Measurements from ENCODE around the gene OGFR.

Gene OGFR

DNA sequence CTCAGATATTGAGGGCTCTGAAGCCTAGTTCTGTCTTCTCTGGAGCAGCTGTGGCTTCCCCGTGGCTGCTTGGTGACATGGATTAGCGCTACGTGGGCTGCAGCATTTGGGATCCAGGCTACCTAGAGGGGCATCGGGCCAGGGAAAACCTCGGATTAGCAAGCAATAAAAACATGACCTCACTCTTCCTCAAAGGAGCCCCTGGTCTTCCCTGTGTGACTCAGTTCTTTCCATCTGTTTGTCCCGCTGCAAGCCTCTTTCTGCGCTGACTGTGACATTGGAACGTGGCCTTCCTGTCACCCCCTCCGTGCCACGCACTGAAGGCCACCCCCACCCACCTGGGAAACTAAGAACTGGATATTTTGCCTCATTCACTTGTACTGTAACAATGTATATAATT, 4.8 kb upstream of the OGFR start:
- no peak for DNase-seq (ENCODE audit: low read depth)
- no peak overlapping the region for H3K4me3 ChIP-seq (ENCODE audit: control insufficient read depth, low read depth, low read length)
- TF ChIP-seq, protein P1, sequence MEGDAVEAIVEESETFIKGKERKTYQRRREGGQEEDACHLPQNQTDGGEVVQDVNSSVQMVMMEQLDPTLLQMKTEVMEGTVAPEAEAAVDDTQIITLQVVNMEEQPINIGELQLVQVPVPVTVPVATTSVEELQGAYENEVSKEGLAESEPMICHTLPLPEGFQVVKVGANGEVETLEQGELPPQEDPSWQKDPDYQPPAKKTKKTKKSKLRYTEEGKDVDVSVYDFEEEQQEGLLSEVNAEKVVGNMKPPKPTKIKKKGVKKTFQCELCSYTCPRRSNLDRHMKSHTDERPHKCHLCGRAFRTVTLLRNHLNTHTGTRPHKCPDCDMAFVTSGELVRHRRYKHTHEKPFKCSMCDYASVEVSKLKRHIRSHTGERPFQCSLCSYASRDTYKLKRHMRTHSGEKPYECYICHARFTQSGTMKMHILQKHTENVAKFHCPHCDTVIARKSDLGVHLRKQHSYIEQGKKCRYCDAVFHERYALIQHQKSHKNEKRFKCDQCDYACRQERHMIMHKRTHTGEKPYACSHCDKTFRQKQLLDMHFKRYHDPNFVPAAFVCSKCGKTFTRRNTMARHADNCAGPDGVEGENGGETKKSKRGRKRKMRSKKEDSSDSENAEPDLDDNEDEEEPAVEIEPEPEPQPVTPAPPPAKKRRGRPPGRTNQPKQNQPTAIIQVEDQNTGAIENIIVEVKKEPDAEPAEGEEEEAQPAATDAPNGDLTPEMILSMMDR (conservative IDR thresholded peaks at IDR 0.05; ENCODE audit: control insufficient read depth, insufficient read depth, low read depth, low read length), result no peak

DNA sequence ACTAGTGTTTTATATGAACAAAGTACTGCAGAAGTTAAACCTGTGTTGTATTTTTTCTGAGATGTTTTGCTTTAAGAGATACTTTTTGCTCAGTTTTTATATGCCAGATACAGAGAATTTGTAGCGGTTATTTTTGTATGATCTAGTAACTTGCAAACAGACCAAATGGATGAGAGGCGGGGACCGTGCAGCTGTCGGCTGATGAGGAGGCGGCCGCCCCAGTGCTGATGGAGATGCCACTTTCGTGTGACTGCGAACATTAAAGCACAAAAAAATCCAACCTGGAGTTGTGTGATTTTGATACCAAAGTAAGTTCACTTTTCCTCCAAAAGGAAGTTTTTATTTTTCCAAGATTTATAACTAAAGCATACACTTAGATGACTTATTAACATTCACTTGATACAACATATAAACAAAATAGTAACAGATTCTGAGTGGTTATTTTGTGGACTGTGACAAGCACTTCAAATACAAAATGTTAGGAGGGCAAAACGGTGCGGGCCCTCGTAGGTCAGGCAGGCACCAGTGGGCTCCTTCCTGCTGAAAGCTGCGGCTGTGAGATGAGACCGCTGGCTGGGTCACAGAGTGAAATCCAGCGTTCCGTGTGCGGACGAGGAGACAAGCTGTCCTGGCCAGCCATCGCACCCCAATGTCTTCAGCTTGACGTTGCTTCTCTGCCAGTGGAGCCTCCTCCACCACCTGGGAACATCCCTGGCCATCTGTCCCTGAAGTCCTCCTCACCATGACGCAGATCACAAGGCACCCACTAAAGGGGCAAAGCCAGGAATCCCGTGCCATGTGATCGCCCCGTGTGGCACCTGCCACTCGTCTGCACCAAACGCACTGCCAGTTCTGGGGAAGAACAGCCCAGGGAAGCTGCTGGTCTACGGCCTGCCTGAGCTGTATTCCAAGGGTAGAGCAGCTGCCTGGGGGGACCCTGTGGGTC, 4.0 kb upstream of the OGFR start:
- DNase-seq (ENCODE audit: low read depth), result no peak
- no peak overlapping the region for H3K4me3 ChIP-seq (ENCODE audit: control insufficient read depth, low read depth, low read length)
- TF ChIP-seq, protein P1 (conservative IDR thresholded peaks at IDR 0.05; ENCODE audit: control insufficient read depth, insufficient read depth, low read depth, low read length), result no peak

DNA sequence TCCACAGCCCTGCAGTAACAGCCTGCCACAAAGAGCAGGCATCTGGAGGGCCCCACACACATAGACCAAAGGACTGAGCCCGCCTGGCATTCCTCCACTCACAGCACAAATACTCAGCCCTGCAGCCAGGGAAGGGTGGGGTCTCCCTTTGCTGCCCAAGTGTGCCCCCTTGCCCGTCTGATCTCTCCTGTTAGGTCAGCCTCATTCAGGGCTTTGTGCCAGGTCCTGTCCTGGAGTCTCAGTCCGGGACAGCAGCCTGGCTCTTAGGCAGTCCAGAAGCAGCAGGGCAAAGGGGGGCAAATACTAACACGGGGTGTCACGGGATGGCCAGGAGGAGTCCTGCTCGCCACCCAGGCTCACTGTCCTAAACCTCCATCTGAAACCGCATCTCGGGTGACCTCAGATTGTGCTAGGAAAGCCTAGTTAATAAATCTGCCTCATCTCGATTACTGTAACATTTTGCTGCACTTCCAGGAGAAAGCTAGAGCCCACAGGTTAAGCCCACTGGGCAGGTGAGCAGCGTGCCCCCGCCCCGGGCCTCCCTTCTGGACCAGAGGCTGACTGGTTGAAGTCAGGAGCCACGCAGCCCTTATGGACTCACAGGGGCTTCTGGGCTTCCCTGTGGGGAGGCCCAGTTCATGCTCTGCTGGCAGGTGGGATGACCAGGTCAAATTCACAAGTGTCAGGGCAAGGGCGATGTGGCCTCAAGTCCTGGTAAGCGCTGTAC, 3.2 kb upstream of the OGFR start:
- H3K4me3 ChIP-seq (ENCODE audit: control insufficient read depth, low read depth, low read length), result no peak overlapping the region
- no peak for DNase-seq (ENCODE audit: low read depth)
- TF ChIP-seq, protein P1 (conservative IDR thresholded peaks at IDR 0.05; ENCODE audit: control insufficient read depth, insufficient read depth, low read depth, low read length), result no peak

DNA sequence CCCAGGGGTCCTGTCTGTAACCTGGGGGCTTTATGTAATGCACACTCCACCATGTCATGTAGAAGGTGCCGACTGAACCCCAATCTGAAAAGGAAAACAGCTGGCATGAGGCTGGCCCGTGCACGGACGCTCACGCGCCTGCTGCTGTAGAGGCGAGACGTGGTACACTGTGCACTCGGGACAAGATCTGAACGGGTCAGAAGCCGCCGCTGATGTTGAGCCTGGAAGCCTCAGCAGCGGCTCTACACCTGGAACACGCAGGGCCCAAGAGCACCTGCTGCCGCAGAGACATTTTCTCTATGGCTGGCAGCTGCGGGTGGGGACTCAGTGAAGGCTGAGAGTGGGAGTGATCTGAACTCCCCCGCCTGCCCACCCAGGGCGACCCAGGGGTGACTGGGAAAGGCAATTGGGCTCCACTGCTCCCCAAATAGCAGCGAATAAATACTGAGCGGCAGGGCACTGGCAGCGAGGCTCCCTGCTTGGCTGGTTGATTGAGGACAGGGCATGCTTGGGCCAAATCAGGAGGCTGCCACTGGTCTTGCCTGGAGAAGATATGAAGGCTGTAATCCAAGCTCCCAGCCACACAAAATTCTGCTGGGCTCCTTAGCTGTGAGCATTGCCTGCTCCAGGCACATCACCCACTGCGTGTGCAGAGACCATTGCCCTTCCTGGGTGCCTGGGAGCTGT, 2.5 kb upstream of the OGFR start:
- H3K4me3 ChIP-seq (ENCODE audit: control insufficient read depth, low read depth, low read length), result no peak overlapping the region
- TF ChIP-seq, protein P1 (conservative IDR thresholded peaks at IDR 0.05; ENCODE audit: control insufficient read depth, insufficient read depth, low read depth, low read length), result no peak
- no peak for DNase-seq (ENCODE audit: low read depth)

DNA sequence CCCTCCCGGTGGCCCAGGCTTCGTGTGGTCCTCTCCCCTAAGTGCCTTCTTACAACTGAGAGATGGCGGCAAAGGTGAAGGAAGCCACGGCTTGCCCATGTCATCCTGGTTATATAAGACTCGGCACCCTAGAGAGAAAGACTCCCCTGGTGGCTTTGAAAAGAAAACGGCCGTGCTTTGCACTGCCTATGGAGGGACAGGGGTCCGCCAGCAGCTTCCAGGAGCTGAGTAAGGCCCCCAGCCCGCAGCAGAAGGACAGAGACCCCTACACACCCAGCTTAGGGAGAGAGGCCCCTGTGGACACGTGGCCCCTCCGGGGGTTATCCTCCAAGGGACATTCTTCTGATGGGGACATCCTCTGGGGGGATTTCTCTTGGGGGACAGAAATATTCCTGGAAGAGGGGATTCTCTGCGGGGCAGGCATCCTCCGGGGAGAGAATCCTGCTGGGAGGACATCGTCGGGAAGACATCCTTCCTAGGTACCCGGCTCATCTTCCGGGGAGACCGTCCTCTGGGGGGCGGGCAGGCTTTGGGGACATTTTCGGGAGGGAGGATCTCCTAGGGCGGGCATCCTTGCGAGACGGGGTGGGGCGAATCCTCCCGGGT, 511 bp upstream of the OGFR start:
- DNase-seq (ENCODE audit: low read depth), result no peak
- H3K4me3 ChIP-seq (ENCODE audit: control insufficient read depth, low read depth, low read length), result peak overlapping the region; percentile 66
- TF ChIP-seq, protein P1 (conservative IDR thresholded peaks at IDR 0.05; ENCODE audit: control insufficient read depth, insufficient read depth, low read depth, low read length), result peak; percentile 2

DNA sequence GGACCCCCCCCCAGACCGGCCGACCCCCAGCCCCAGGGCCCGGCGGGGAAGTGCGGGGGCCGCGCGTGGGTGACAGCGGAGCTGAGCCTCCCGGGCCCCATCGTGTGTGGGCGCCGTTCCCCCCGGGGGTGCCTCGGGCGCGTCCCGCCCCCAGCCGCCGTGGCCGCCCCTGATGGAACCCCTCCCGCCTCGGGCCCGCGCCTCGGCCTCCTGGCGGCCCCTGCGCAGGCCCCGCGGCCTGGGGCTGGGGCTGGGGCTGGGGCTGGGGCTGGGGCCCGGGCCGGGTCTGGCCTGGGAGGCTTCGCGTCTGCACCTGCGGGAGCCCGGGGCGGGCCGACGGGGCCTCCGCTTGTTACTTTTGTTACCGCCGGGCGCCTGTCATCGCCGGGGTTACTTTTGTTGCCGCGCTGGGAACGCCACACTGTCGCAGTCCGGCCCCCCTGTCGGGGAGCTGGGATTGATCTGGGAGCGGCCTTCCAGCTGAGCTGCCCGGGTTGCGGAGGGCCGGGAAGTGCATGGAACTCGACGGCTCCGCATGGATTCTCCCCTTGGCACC, 598 bp downstream of the OGFR start:
- TF ChIP-seq, protein P1 (conservative IDR thresholded peaks at IDR 0.05; ENCODE audit: control insufficient read depth, insufficient read depth, low read depth, low read length), result no peak
- DNase-seq (ENCODE audit: low read depth), result no peak
- peak overlapping the region; percentile 66 for H3K4me3 ChIP-seq (ENCODE audit: control insufficient read depth, low read depth, low read length)
